A549 (cell line): ENCODE measurements around the gene VAMP5.

Experiments used
- CHD2 ChIP-seq: fragments of 150-350 bp; IDR thresholded peaks from 2 replicates; pipeline ENCODE4 v1.6.1; 2014; ENCODE audit warnings: low read length; ENCODE audit not compliant: partially characterized antibody
- CTCF ChIP-seq: fragments of >200 bp; sonication (Bioruptor Twin); formaldehyde crosslinking; IDR thresholded peaks from 3 replicates; pipeline ENCODE4 v1.5.1; 2016
- JUN ChIP-seq, 2 experiments: fragments of >200 bp; sonication (Bioruptor Twin); formaldehyde crosslinking; IDR thresholded peaks; 2 replicates in 1 of 2; 3 replicates in 1 of 2; pipeline ENCODE4 v1.6.1; 2016 to 2017
- MAZ ChIP-seq: fragments of 150-350 bp; IDR thresholded peaks from 2 replicates; pipeline ENCODE4 v1.6.1; 2014; ENCODE audit warnings: antibody characterized with exemption, low read depth, low read length, borderline replicate concordance
- POLR2A ChIP-seq: IDR thresholded peaks from 2 replicates; pipeline ENCODE4 v1.6.1; 2012; ENCODE audit warnings: mild to moderate bottlenecking, low read length

- TF ChIP-seq POLR2A (no peak), JUN (IDR thresholded peaks at IDR 0.05) (peak; percentile 87 to 92; a peak in 4 of 5 replicates), CTCF (no peak), CHD2 (no peak), MAZ (no peak)
Measured at GRCh38 chr2:85539361-85540132, 44.7 kb upstream of the VAMP5 start.
